HepG2 (cell line): ENCODE results near the gene EOGT. TPM values are rescaled to one million over a fixed set of nuclear protein-coding genes. Genes with fewer than 3 reads are reported as not detected.

Experiments used
- HNRNPH1 ChIP-seq: fragments of 200-400 bp; formaldehyde crosslinking; optimal IDR thresholded peaks from 2 replicates; pipeline ENCODE3; 2017; ENCODE audit warnings: mild to moderate bottlenecking, low read depth, low read length
- KDM6A ChIP-seq: IDR thresholded peaks from 2 replicates; pipeline ENCODE4 v1.6.1; 2016; ENCODE audit warnings: low read depth
- NFKBIZ ChIP-seq: IDR thresholded peaks from 2 replicates; pipeline ENCODE4 v1.6.1; 2018; ENCODE audit warnings: missing genetic modification reagents, missing compliant biosample characterization
- NR2F6 ChIP-seq, 2 experiments: IDR thresholded peaks; 2 replicates each; pipeline ENCODE4 v1.6.1; 2016; ENCODE audit warnings: antibody characterized with exemption in 1 of 2, mild to moderate bottlenecking in 1 of 2
- NR3C1 ChIP-seq: sonication (generic); formaldehyde crosslinking; IDR thresholded peaks from 2 replicates; pipeline ENCODE4 v1.4.0; 2020; ENCODE audit warnings: missing genetic modification reagents
- ZFP82 ChIP-seq: sonication (generic); formaldehyde crosslinking; IDR thresholded peaks from 2 replicates; pipeline ENCODE4 v1.5.1; 2020; ENCODE audit warnings: mild to moderate bottlenecking, missing genetic modification reagents, borderline replicate concordance
- ZMAT3 ChIP-seq: sonication (generic); formaldehyde crosslinking; conservative IDR thresholded peaks from 2 replicates; pipeline ENCODE4 v1.7.0; 2021; ENCODE audit warnings: missing genetic modification reagents
- ZNF616 ChIP-seq: sonication (generic); formaldehyde crosslinking; IDR thresholded peaks from 2 replicates; pipeline ENCODE4 v1.5.0; 2020; ENCODE audit warnings: low read depth, mild to moderate bottlenecking, missing genetic modification reagents
- ZNF800 ChIP-seq: sonication (generic); formaldehyde crosslinking; IDR thresholded peaks from 2 replicates; pipeline ENCODE4 v1.4.0; 2020; ENCODE audit warnings: missing genetic modification reagents
- polyA plus RNA-seq, 8 experiments: library from polyadenylated mRNA; depleted of rRNA in 3 of 8; stranded (reverse) in 7 of 8; unstranded in 1 of 8; fragments of >200 nt; fragmentation: Illumina TruSeq in 4 of 8; extraction: Trizol in 4 of 8; gene quantifications; 2 replicates each; pipeline versions ENCODE4 v1.2.1 to v1.2.3, GENCODE V29; 2011 to 2016; ENCODE audit warnings: low read depth in 4 of 8, missing spikeins in 1 of 8, mixed read lengths in 1 of 8; ENCODE audit not compliant: insufficient read depth in 1 of 8
- total RNA-seq, 5 experiments: library from RNA; depleted of rRNA; stranded (reverse); fragments of >200 nt; fragmentation: Illumina TruSeq; extraction: Trizol; gene quantifications; 2 replicates each; pipeline ENCODE4 v1.2.3, GENCODE V29; 2016; ENCODE audit warnings: low read depth in 1 of 5
- TF ChIP-seq, protein P1 (sequence below): sonication (generic); formaldehyde crosslinking; IDR thresholded peaks from 2 replicates; pipeline ENCODE4 v1.4.0; 2020; ENCODE audit warnings: mild to moderate bottlenecking, missing genetic modification reagents
- TF ChIP-seq, protein P2 (sequence below): sonication (generic); formaldehyde crosslinking; conservative IDR thresholded peaks from 2 replicates; pipeline ENCODE4 v1.5.0; 2020; ENCODE audit warnings: missing genetic modification reagents

The EOGT gene
- total and polyA plus RNA-seq, 2 of the 13 experiments (the other 11 are each of a cell fraction or from before 2014, with no cell fraction given) = 4.5 to 18.6 TPM

DNA sequence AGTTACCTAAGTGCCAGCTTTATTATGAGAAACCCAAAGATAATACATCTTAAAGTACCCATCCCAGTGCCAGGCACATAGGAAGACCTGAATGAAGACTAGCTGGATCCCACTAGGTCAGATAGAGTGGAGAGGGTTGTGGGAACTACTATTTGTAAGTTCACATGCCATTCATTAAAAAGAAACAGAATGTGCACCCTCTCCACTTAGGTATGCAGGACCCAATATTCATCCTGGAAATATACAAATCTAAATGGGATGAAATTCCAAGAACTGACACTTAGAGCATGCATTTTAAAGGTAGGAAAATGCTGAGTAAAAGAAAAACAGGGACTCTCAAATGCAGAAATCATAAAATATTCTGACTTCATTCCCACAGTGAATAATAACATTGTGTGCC is 14.3 kb downstream of the EOGT start (continued):
- TF ChIP-seq, protein P1, sequence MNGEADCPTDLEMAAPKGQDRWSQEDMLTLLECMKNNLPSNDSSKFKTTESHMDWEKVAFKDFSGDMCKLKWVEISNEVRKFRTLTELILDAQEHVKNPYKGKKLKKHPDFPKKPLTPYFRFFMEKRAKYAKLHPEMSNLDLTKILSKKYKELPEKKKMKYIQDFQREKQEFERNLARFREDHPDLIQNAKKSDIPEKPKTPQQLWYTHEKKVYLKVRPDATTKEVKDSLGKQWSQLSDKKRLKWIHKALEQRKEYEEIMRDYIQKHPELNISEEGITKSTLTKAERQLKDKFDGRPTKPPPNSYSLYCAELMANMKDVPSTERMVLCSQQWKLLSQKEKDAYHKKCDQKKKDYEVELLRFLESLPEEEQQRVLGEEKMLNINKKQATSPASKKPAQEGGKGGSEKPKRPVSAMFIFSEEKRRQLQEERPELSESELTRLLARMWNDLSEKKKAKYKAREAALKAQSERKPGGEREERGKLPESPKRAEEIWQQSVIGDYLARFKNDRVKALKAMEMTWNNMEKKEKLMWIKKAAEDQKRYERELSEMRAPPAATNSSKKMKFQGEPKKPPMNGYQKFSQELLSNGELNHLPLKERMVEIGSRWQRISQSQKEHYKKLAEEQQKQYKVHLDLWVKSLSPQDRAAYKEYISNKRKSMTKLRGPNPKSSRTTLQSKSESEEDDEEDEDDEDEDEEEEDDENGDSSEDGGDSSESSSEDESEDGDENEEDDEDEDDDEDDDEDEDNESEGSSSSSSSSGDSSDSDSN (CRISPR knock-in tag) = no peak
- TF ChIP-seq ZMAT3 (CRISPR knock-in tag) (no peak), NR2F6 (IDR thresholded peaks at IDR 0.05) (no peak), NR2F6 (CRISPR knock-in tag; IDR thresholded peaks at IDR 0.05) (no peak), KDM6A (CRISPR knock-in tag) (no peak), HNRNPH1 (no peak), ZNF800 (CRISPR knock-in tag) (no peak), ZFP82 (CRISPR knock-in tag) (no peak), NFKBIZ (CRISPR knock-in tag) (no peak), NR3C1 (no peak), ZNF616 (CRISPR knock-in tag) (no peak)
- TF ChIP-seq, protein P2, sequence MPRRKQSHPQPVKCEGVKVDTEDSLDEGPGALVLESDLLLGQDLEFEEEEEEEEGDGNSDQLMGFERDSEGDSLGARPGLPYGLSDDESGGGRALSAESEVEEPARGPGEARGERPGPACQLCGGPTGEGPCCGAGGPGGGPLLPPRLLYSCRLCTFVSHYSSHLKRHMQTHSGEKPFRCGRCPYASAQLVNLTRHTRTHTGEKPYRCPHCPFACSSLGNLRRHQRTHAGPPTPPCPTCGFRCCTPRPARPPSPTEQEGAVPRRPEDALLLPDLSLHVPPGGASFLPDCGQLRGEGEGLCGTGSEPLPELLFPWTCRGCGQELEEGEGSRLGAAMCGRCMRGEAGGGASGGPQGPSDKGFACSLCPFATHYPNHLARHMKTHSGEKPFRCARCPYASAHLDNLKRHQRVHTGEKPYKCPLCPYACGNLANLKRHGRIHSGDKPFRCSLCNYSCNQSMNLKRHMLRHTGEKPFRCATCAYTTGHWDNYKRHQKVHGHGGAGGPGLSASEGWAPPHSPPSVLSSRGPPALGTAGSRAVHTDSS (CRISPR knock-in tag) = no peak
